GM12892 (cell line): ENCODE data around the gene SNX19. TPM values are rescaled to one million over a fixed set of nuclear protein-coding genes. Genes with fewer than 3 reads are reported as not detected.
A peak's percentile ranks its signal among the peaks of the same experiment; 100 is the strongest.
"Not testable (repeated sequence)": the region's sequence is repeated elsewhere in the genome, so short reads cannot be mapped to it uniquely, and the experiment has no call there.

Experiments used
- DNase-seq: peaks from one replicate; pipeline ENCODE4 v3.0.0; 2011; ENCODE audit not compliant: insufficient read length
- FAIRE-seq: peaks from 2 replicates; lab custom pipeline; 2011; peaks lifted over from hg19 to GRCh38; lab: Jason Lieb, UNC
- POLR2A ChIP-seq: IDR thresholded peaks from 2 replicates; pipeline ENCODE4 v1.6.1; 2011; ENCODE audit warnings: low read depth, low read length, control low read depth
- POLR2AphosphoS5 ChIP-seq: IDR thresholded peaks from 2 replicates; pipeline ENCODE4 v1.6.1; 2011; ENCODE audit warnings: low read depth, low read length, control low read depth
- TAF1 ChIP-seq: IDR thresholded peaks from 2 replicates; pipeline ENCODE4 v1.6.1; 2011; ENCODE audit warnings: low read depth, mild to moderate bottlenecking, control low read depth, low read length, borderline replicate concordance
- polyA plus RNA-seq: library from polyadenylated mRNA; unstranded; fragments of >200 nt; gene quantifications from one replicate; pipeline ENCODE4 v1.2.1, GENCODE V29; 2012; ENCODE audit warnings: missing spikeins, inconsistent platforms; ENCODE audit not compliant: missing spikeins

SNX19 gene
- 19.9 TPM for polyA plus RNA-seq

- FAIRE-seq (peak; percentile 100), DNase-seq (peak; percentile 90)
- peak; percentile 86 for TF ChIP-seq POLR2AphosphoS5
- peak; percentile 95 for TF ChIP-seq POLR2A
- TF ChIP-seq TAF1: peak; percentile 69
These were observed at the start of gene SNX19 for GRCh38 chr11:130916238-130916855. Gene SNX19 (minus strand): TSS chr11:130916479. CDS start chr11:130915939, 540 bp downstream.

- FAIRE-seq (no peak), DNase-seq (no peak)
- TF ChIP-seq POLR2A (no peak), POLR2AphosphoS5 (no peak), TAF1 (no peak)
These were observed 47.9 kb upstream of the SNX19 start for GRCh38 chr11:130964058-130964792.

- TF ChIP-seq POLR2AphosphoS5: no peak
- no peak for TF ChIP-seq TAF1
- no peak for TF ChIP-seq POLR2A
- no peak for DNase-seq
- FAIRE-seq: no peak
These were observed 31.6 kb upstream of the SNX19 start for GRCh38 chr11:130947889-130948288.

- DNase-seq: no peak
- no peak for TF ChIP-seq POLR2AphosphoS5
- no peak for FAIRE-seq
These were observed 31.2 kb upstream of the SNX19 start for GRCh38 chr11:130947481-130947880.

GRCh38 chr11:130947058-130947457, 30.8 kb upstream of the SNX19 start:
- no peak for TF ChIP-seq TAF1
- no peak for TF ChIP-seq POLR2AphosphoS5
- TF ChIP-seq POLR2A: no peak
- DNase-seq: no peak
- no peak for FAIRE-seq

GRCh38 chr11:130945896-130946295, 29.6 kb upstream of the SNX19 start:
- FAIRE-seq: no peak
- no peak for DNase-seq
- no peak for TF ChIP-seq TAF1
- TF ChIP-seq POLR2AphosphoS5: no peak
- TF ChIP-seq POLR2A: no peak

- no peak for TF ChIP-seq POLR2AphosphoS5
- TF ChIP-seq TAF1: no peak
- no peak for TF ChIP-seq POLR2A
- no peak for DNase-seq
- no peak for FAIRE-seq
These were observed 24.4 kb upstream of the SNX19 start for GRCh38 chr11:130940706-130941105.

GRCh38 chr11:130937051-130937450, 20.8 kb upstream of the SNX19 start:
- FAIRE-seq (no peak), DNase-seq (no peak)
- TF ChIP-seq TAF1: no peak
- TF ChIP-seq POLR2AphosphoS5: no peak
- TF ChIP-seq POLR2A: no peak

GRCh38 chr11:130932086-130932712, 15.9 kb upstream of the SNX19 start:
- FAIRE-seq: no peak
- no peak for DNase-seq
- TF ChIP-seq POLR2AphosphoS5 (no peak), TAF1 (no peak), POLR2A (no peak)

GRCh38 chr11:130924750-130925149, 8.5 kb upstream of the SNX19 start:
- TF ChIP-seq POLR2A (no peak), TAF1 (no peak), POLR2AphosphoS5 (no peak)
- no peak for FAIRE-seq
- no peak for DNase-seq

- DNase-seq, FAIRE-seq: not testable (repeated sequence)
These were observed 4.3 kb upstream of the SNX19 start for GRCh38 chr11:130920612-130921011.

GRCh38 chr11:130918081-130918480, 1.8 kb upstream of the SNX19 start:
- TF ChIP-seq TAF1 (no peak), POLR2A (no peak), POLR2AphosphoS5 (no peak)
- FAIRE-seq (no peak), DNase-seq (no peak)
